ENCODE data around the gene SIT1.

Gene SIT1, protein sequence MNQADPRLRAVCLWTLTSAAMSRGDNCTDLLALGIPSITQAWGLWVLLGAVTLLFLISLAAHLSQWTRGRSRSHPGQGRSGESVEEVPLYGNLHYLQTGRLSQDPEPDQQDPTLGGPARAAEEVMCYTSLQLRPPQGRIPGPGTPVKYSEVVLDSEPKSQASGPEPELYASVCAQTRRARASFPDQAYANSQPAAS

DNA sequence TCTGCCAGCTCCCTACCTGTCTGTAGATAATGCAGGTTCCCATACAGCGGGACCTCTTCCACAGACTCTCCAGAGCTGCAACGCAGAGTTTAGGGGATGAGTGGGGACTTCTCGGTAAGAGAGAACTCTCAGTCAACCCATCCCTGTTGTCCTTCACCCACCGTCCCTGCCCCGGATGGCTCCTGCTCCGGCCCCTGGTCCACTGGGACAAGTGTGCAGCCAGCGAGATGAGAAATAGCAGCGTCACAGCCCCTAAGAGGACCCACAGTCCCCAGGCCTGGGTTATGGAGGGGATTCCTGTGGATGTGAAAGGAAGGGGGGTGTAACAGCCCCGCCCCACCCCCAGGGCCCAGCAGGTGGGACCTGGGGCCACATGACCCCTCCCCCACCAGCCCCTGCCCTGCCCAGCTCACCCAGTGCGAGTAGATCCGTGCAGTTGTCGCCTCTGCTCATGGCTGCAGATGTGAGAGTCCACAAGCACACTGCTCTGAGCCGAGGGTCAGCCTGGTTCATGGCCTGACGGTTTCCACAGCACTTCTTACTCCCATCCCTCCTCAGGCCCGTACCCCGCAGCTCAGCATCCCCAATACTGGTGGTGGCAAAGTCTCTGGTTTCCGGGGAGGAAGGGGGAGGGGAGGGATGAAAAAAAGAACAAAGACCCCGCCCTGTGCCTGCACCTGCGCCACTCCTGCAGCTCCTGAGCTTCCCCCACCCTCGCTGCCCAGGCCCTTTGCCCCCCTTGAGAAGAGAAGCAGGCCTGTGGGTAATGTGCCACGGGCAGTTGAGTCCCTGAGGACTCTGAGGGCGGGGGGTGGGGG is at the start of gene SIT1:
Gene SIT1 (minus strand): TSS at position 591 of the 818 bp plus-strand sequence. CDS start 78 bp downstream, at position 513.
- DNase-seq, result no peak

DNA sequence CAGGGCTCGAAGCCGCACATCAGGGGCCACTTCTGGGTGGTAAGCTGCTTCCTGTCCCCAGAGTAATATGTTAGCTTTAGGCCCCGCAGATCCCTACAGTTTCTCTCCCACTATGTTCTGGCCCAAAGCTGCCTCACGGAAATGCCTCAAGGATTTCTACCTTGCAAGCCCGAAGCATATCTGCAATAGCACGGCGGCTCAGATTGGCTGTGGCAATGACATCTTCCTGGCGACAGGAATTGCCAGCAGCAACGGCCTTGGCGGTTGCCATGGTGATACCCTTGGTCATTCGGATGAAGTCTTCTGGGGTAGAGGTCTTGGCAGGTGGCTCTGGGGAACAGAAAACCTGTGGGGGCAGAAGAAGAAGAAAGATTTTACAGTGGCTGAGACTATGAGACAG is 49.3 kb upstream of the SIT1 start:
- DNase-seq, result no peak

DNA sequence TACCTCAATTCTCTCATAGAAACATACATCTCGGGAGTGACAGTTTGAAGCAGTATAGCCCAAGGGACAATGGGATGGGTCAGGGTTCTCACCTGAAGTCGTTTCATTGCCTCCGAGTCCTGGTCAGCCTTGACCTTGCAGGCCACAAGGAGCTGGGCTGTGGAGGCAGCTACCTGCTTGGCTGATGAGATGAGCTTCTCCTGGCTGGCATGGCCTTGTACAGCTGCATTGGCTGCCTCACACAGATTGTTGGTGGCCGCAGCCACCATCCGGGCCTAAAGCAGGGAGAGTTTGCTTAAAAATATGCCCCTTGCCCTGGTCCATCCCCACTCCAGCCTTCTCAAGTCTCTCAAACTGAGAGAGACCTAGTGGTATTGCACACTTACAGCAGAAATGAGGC is 47.5 kb upstream of the SIT1 start:
- DNase-seq, result no peak

DNA sequence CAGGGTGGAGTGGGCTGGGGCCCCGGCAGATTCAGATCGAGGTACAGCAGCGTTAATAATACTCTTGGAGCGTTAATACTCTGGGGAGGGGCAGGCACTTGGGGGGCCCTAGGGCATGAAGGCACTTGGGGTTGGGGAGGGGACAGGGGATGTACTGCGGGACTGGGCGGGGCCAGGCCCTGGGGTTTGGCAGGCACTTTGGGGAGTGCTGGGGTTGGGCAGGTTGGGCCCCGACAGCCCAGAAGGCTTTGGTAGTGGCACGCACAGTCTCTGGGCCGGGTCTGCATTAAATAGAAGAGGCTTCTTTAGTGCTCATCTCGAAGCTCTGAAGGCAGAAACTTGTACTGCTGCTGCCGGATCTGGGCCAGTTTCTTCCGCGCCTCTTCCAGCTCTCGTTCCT is 46.8 kb upstream of the SIT1 start:
- DNase-seq, result no peak

DNA sequence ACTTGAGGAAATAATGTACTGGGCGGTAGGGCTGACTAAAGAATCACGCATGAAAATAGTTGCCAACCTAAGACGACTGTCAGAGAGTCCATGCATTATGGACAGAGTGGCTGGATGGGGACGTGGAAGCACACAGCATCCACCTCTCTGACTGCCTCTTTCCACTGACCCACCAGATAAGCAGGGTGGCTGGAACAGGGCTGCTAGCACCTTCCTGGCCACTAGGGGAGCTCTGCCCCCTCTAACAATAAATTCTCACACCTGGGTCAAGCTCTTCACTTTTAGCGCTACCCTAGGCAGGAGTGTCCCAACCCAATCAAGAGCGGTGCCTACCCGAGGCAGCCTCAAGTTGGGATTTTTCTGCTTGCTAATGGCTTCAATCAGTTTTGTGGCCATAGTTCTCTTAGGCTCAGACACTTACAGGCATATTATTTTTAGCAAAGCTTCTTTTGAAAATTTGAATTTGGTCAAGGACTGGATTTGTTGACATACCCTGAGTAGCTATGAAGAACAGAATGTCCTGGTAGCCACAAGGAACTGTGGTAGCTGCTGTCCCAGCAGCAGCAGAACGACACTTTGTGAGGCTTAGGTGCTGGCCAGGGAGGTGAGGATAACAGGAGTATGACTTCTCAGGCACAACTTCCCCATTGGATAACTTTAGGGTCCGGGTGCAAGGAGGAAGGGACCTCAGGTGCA is 45.9 kb upstream of the SIT1 start:
- DNase-seq, result peak; percentile 20

DNA sequence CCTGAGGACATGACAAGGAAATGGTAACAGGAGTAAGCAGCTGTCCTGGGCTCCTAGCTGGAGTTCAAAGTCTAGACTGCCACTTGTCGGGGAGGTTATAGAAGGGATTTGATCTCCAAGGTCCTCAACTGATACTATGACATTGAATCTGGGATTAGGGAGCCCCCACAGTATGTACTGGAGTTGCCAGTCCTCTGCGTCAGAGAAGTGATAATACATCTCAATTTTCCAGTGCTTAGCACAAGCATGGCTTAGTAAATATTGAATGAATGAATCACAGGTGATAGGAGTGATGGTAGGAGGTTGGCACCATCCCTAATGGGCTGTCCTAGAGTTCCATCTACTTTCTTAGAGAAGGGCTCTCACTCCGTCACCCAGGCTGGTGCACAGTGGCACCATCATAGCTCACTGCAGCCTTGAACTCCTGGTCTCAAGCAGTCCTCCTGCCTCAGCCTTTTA is 45.2 kb upstream of the SIT1 start:
- DNase-seq, result no peak

DNA sequence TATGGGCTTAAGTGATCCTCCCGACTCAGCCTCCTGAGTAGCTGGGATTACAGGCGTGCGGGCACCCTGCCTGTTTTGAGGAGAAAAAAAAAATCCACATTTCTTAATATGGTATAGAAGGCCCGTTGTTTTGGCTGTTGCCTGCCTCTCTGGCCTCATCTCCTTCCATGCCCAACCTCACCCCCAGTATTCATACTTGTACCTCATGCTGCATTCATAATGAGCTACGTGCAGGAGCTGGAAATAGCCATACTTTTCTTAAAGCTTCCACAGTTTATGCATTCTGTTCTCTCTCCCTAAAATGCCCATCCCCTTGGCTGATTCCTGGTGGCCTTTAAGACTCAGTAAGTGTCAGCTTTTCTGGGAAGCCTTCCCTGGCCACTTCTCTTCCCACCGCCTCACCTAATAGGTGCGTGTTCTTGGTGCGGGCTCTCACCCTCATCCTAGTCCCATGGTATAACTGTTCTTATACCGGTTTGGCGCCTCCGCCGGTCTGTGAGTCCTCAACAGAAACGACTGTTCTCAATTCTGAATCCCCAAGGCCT is 41.1 kb upstream of the SIT1 start:
- DNase-seq, result no peak

DNA sequence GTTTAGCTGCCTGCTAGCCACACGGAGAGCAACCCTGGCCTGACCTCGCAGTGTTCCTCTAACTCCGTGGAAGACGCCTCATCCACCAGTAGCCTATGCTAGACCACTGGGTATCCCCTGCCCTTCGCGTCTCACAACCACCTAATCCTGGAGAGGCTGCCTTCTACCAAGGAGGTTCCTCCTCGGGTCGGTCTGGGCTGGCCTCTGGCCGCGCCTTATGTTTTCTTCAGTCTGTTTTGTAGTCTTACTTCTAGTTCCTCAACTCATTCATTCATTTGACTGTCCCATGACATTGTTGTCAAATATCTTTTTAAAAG is 40.6 kb upstream of the SIT1 start:
- no peak for DNase-seq

DNA sequence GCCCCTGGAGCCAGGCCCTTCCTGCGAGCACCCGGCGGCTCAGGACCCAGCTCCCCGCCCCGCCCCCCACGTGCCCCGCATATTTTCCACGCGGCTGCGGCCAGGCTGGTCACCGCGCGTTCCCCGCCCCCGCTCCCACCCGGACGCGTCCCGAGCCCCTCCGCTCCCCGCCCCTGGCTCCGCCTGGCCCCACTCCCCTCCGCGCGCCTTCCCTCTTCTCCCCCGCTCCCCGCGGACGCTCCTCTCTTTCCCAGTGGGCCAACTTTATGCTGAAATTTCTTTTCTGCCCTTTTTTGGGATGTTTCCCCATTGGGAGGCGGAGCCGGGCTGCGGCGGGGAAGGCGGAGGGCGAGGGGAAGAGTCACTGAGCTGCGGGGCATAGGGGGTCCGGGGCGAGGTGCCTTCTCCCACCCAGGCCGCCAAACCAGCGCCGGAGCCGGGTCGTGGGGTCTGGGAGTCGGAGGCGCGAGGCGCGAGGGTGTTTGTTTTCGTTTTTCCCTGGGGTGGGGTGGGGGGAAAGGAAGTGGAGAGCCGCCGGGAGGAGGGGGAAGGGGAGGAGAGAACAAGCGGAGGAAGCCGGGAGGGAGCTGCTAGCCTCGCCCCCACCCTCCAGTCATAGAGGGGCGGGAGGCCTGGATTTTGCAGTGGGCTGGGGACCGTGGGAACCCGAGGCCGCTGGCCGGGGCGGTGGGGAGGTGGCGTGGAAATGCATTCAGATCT is 40.0 kb upstream of the SIT1 start:
- DNase-seq, result no peak

DNA sequence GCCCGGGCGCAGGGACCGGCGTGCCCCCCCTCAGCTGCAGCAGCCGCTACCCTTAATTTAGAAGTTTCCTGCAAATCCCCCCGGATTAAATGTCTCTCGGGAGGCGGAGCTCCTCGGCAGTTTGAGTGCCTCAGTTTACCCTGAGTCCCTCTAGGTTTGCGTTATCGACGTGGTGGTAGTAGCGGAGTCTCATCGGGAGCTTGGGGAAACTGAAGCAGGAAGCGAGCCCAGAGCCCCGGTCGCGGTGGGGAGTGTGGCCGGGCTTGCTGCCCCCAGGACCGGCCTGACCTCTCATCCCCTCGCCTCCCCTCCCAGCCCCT is 39.5 kb upstream of the SIT1 start:
- no peak for DNase-seq

DNA sequence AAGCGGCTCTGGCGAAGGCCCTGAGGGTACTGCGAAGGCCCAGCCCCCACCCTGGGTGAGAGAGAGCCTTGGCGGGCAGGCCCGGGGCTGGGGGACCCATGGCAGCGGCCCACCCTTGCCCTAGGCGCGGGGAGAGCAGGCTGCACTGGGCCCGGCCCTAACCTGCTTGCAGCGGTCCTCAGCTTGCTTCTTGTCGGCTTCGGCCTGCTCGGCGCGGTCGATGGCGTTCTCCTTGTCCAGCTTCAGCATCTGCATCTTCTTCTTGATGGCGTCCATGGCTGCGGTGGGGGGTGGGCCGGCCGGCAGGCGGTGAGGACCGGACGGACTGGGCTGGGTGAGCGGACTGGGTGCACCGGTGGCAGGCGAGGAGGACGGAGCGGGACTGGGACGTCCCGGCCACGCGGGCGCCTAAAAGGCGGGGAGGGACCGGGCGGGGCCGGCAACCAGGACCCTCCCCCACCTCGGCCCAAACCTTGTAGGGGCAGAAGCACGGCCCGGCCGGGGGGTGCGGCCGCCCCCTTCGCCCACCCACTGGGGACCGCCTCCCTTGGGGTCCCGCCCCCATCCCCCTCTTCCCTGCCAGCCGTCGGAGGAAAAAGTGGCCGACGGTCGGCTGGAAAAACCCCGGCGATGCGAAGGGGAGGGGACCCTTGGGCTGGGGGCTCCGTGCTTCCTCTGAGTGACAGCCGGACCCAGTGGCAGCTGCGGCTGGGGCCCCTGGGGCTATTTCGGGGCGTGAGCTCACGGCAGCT is 39.0 kb upstream of the SIT1 start, which contains the start of gene TPM2:
Gene TPM2 (minus strand): TSS at position 384 of the 752 bp plus-strand sequence. CDS start 108 bp downstream, at position 276.
- DNase-seq, result no peak

DNA sequence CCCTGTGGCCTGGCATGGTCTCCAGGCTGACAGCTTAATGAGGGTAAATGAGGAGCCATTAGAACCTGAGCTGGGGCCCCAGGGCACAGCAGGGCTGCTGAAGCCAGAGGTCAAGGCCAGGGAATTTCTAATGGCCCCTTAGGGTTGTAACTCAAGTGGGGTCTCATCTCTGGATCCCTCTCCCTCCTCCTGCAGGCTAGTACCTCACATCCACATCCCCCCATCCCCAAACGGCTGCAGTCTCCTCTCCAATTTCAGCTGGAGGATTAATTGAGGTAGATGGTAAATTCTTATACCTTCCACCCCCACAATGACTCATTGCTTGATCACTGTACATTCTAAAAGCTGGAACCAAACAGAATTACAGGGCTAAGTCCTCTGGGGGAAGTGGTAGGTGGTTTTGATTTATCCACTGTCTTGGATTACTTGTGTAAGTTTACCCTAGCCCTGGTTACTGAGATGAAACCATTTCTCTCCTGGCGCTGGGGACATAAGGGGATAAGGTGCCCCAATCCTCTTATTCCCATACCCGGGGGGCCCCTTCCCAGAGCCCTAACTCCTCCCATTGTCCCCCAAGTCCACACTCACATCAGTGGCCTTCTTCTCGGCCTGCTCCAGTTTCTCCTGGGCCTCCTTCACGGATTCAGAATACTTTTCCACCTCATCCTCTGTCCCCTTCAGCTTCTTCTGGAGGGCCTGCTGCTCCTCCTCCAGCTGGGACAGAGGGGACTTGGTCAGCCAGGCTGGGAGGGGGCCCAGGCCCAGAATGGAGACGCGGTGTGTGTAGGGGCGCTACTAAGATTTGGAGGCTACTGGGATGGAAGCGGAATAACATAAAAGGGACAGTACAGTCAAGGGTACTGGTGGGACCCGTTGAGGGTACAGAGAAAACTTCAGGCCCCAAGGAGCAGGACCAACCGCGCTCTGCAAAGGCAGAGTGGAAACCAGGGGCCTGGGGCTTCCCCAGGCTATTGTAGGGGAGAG is 38.1 kb upstream of the SIT1 start:
- no peak for DNase-seq

DNA sequence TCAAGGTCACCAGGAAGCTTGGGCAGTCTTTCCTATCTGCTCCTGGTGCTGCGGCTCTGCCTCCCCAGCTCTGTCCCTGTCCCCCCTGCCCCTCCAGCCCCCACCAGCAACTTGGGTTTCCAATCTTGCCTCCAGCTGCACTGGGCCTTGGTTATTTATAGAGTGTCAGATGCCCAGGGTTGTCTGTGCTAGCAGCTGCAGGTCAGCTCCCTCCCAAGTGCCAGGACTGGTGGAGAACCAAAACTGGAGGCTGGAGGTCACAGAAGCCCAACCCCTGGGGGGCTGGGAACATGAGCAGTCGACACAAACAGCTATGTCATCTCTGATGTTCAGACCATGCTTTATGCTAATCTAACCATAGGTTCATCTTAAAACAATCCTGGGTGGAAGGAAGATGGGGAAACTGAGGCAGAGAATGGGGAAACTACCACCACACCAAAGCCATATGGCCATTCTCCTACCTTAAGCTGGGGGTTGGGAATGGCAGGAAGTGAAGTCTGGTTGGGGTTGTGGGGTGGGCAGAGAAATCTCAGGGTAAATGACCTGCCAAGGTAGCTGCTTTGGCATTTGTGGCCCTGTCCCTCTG is 37.3 kb upstream of the SIT1 start:
- no peak for DNase-seq

DNA sequence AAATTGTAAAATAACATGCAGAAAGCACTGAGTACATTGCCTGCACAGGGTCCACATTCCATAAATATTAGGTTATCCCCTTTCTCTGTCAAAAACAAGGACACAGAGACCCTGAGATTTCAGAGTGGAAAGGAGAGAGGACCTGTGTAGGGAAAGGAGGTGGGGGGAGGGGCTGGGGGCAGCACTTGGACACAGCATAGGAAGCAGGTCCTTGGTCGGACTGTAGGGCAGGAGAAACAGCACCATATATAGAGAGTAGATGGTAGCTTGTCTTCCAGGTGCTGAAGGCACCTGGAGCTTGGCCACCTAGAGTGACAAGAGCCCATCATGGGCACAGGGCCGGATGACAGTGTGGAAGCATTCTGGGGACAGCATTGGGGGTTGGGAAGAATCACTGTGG is 36.6 kb upstream of the SIT1 start:
- no peak for DNase-seq

DNA sequence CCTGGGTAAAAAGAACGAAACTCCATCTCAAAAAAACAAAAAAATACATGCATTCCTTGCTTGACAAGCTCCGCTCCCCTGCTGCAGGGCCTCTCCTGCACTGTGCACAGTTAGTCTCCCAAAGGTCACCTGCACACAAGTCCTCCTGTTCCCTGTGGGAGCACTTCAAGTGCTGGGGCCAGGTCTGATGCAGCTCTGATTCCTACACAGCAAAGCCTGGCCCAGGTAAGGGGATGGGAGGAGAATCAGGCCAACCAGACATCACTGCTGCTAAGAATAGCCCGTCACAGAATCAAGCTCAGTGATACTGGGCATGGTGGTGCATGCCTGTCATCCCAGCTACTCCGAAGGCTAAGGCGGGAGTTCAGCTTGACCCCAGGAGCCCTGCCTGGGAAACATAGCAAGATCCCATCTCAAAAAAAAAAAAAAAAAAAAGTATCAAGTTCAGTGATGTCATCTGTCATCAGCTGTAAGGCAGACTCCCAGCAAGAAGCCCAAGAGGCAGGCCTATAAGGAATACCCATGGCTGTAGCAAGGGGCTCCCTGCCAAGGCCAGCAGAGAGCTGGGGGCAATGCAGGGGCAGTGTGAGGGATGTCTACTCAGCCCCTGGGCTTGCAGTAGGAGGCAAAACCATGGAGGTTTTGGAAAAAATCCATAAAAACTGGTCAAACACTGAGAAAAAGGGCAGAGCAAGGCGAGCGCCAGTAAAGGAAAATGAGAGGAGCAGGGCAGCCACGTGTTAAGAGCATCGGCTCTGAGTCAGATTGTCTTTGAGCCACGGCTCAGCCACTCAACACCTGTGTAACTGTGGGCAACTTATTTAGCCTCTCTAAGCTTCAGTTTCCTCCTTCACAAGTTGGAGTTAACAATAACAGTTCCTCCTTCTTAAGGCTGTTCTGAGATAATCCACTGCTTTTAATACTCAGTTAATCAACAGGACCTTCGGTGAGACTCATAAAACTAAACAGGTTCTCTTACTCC is 35.8 kb upstream of the SIT1 start:
- DNase-seq, result no peak

DNA sequence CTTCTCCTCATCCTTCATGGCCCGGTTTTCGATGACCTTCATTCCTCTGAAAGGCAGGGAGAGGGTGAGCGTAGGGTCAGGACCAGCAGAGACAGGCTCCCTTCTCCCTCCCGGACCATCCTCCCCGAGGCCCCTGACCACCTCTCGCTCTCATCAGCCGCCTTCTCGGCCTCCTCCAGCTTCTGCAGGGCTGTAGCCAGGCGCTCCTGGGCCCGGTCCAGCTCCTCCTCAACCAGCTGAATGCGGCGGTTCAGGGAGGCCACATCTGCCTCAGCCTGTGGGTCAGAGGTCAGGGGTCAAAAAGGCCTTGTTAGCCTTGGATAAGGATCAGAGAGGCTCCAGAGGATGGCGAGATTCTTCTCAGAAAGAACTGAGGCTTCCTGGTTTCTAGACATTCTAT is 34.8 kb upstream of the SIT1 start:
- no peak for DNase-seq

DNA sequence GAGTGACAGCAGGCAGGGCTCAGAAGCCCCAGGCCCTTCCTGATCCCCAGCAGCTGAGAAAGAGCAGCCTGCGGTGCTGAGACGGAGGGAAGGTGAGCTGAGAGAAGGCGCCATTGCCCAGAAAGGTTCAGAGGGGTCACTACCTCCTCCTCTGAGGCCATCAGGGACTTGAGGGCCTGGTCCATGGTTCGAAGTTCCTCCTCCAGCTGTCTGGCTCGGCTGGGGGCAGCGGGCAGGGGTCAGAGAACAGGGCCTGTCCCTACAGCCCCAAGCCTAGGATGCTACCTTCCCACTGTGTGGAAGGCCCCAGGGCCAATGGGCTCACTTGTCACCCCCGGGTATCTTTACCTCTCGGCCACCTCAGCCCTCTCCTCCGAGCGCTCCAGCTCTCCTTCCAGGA is 34.2 kb upstream of the SIT1 start:
- no peak for DNase-seq

DNA sequence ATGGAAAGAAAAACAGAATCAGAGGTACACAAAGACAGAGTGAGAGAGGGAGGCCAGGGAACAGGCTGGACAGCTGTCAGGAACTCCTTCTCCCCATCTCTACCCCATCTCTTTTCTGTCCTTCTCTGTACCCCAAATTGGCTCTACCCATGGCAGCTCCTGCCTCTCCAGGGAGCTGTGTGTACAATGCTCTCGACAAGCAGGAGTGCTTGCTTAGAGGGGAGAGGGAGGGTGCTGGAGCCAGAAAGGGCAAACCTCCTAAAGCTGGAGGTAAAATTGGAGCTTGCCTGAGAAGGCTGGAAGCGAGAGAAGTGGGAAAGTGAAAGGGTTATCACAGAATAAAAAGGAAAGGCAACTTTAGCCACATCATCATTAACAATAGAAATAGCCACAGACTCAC is 32.6 kb upstream of the SIT1 start:
- no peak for DNase-seq

DNA sequence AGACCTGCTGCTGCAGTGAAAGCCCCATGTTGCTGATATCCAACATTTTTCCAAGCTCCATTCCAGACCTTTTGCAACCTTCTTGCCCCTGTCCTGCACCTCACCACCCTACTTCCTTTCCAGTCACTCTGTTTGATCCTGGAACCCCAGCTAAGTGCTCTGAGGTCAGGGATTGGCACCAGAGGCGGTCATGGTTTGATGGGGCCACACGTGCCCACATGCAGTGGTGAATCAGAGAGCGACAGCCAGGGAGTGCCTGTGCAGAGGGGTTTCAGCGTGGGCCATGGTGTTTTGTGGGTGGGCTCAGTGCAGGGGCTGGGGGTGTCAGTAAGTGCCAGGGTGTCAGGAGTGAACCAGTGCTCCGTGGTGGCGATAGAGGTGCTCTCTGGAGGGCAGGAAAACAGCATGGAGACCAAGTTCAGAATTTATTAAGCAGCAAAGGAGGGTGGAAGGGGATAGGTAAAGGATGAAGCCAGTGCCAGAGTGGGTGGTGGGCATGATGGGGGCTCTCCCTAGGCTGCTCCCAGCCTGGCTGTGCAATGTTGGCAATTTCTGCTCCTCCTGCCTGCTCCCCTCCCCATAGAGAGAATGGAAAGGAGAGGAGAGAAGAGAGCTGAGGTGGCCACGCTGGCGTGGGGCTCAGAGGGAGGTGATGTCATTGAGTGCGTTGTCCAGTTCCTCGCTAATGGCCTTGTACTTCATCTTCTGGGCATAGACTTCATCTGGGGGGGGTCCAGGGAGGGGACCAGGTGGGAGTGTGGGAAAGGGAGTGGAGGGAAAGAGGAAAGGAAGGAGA is 32.0 kb upstream of the SIT1 start:
- DNase-seq, result no peak

All from NCI-H748 treated with DMSO at 0.1 percent for 48 hours (cell line).